HG02852 (cell line): ENCODE results near the gene BIRC2.
"Not testable (repeated sequence)": the region's sequence is repeated elsewhere in the genome, so short reads cannot be mapped to it uniquely, and the experiment has no call there.

Experiments used
- ATAC-seq: cut with Tn5 transposase; IDR thresholded peaks from one replicate; pipeline ENCODE4 v1.9.1; 2021; ENCODE audit warnings: mild to moderate bottlenecking, moderate library complexity; ENCODE audit not compliant: unreplicated experiment

Gene BIRC2

GRCh38 chr11:102346748-102347461, at the start of gene BIRC2:
BIRC2 (plus strand) TSS chr11:102347214; CDS start chr11:102349855, 2,641 bp downstream.
- peak; percentile 86 for ATAC-seq

GRCh38 chr11:102300837-102301236, 46.2 kb upstream of the BIRC2 start:
- not testable (repeated sequence) for ATAC-seq

- no peak for ATAC-seq
Measured at GRCh38 chr11:102302241-102302640, 44.8 kb upstream of the BIRC2 start.

- no peak for ATAC-seq
Measured at GRCh38 chr11:102304686-102305085, 42.3 kb upstream of the BIRC2 start.

GRCh38 chr11:102305352-102306047, 41.5 kb upstream of the BIRC2 start:
- no peak for ATAC-seq

- ATAC-seq, result no peak
Measured at GRCh38 chr11:102306048-102306597, 40.9 kb upstream of the BIRC2 start.

GRCh38 chr11:102306817-102307726, 39.9 kb upstream of the BIRC2 start:
- ATAC-seq, result no peak

- no peak for ATAC-seq
Measured at GRCh38 chr11:102307727-102308038, 39.3 kb upstream of the BIRC2 start.

- ATAC-seq, result no peak
Measured at GRCh38 chr11:102309621-102310541, 37.1 kb upstream of the BIRC2 start.

GRCh38 chr11:102312667-102313066, 34.3 kb upstream of the BIRC2 start:
- ATAC-seq, result no peak

- no peak for ATAC-seq
Measured at GRCh38 chr11:102313238-102313940, 33.6 kb upstream of the BIRC2 start.

GRCh38 chr11:102314784-102315183, 32.2 kb upstream of the BIRC2 start:
- ATAC-seq, result no peak

GRCh38 chr11:102316346-102316904, 30.6 kb upstream of the BIRC2 start:
- ATAC-seq, result no peak

GRCh38 chr11:102317099-102317767, 29.8 kb upstream of the BIRC2 start, which contains the start of gene BIRC3:
BIRC3 (plus strand) TSS chr11:102317484; CDS start chr11:102324510, 7,026 bp downstream.
- ATAC-seq, result peak; percentile 75

- no peak for ATAC-seq
Measured at GRCh38 chr11:102317768-102318103, 29.3 kb upstream of the BIRC2 start.

GRCh38 chr11:102318469-102318868, 28.5 kb upstream of the BIRC2 start:
- ATAC-seq, result no peak

GRCh38 chr11:102319544-102319943, 27.5 kb upstream of the BIRC2 start:
- ATAC-seq, result no peak

- no peak for ATAC-seq
Measured at GRCh38 chr11:102320188-102320587, 26.8 kb upstream of the BIRC2 start.

GRCh38 chr11:102320679-102321078, 26.3 kb upstream of the BIRC2 start:
- no peak for ATAC-seq
